ENCODE measurements around the gene PSD4. TPM values are rescaled to one million over a fixed set of nuclear protein-coding genes. Genes with fewer than 3 reads are reported as not detected.

The PSD4 gene
- total and polyA plus RNA-seq, 10 donors, result 43.9 to 154 (median 88.1) TPM

DNA sequence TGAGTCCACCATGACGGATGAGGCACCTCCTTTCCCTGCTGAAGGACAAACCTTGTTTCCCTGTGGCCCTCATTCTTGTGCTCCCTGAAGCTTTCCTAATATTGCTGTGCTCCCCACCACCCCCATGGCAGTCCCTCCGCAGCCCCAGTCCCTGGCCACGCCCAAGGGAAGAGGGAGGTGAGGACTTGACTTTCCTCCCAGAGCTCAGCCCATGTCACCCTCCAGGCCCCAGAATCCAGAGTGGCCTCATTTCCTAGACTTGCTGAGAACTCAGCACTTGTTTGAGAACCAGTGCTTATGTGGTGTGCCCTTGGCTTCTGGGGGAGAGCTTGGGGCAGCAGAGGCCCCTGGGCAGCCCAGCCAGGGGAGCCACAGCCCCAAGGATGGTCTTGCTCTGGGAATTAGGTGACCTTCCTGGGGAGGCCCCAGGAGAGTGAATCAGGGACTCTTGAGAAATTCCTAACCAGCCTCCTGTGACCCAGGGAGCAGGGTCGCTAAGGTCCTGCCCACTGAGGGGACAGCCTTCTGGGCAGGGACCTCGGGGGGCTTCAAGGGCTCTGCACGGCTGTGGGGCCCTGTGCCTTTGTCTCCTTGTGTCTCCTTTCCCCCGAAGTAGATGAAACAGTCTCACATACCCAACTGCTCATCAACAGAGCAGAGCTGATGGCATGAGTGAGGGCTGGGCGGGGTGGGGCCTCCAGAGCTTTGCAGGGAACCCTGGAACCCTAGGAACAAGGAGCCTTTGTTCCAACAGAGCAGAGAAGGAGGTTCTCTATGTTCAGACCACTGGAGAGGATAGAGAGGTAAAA lies 27.9 kb downstream of the PSD4 start:
- intact Hi-C loops (cut with DNase I; ENCODE audit: low total_unique reads), result loop anchor here (5.0 to 10.0 kb wide), 2 partner anchors 53 to 166 kb away; no protein-coding TSS in a partner anchor
- 90 to 95% (median 90%) methylated on average over 8 of the region's 8 CpGs for WGBS, 5 donors
- peak; percentile 76 for DNase-seq
- Histone ChIP-seq H3K27ac (no peak overlapping the region), H3K4me3 (no peak overlapping the region), H3K4me1 (peaks cover 3 to 42% (median 24%) of the 10 kb centered on the region in 6 donors), H3K27me3 (replicated peaks in 1 of 7) (no peaks in the 10 kb centered on the region), H3K9me3 (no peaks in the 10 kb centered on the region), H3K36me3 (peaks cover 0 to 66% (median 48%) of the 10 kb centered on the region in 6 donors)
- no peak for TF ChIP-seq POLR2A (IDR thresholded peaks at IDR 0.05)
- TF ChIP-seq POLR2AphosphoS5 (IDR thresholded peaks at IDR 0.05), result peak in 1 of 3 donors; percentile 30

DNA sequence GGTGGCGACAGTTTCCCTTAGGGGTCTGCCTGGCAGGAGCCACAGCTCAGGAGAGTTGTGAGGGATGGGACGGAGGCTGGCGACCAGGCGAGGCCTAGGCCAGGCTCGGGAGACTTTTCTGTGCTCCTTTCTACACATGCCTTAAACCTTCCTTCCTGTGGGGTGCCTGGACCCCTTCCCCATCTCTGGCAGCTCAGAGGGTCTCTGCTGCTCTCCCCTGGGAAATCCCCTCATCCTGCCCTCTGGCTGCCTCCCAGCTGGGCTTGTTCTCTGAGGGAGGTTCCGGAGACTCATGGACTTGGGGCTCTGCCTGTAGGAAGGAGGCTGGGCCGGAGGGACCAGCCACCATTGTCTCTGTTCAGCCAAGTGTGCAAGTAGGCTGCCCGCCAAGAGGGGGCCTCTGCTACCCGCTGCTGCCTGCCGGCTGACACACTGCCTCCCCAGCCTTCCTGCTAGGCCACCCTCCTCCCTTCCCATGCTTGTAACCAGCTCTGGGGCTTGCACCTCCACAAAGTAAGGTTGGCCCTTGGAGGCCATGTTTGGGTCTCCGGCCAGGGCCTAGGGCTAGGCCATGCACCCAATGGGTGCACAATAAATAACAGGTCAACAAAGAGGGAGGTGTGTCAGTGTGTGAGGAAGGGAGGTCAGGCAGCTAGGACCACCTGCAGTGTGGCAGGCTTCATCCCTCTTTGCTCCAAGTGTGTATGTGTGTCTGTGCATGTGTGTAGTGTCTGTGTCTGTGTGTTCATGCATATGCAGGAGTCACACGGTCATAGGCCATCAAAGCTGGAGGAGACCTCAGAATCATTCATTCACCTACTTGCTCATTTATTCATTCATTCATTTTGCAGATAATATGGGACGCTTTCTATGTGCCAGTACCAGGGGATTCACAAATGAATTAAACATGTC lies 28.8 kb downstream of the PSD4 start:
- no peak overlapping the region for H3K4me3 ChIP-seq
- intact Hi-C loops (cut with DNase I; ENCODE audit: low total_unique reads), result loop anchor here (5.0 to 10.0 kb wide), 2 partner anchors 52 to 165 kb away; no protein-coding TSS in a partner anchor
- peak overlapping the region in 1 of 8 donors; percentile 16 for H3K27ac ChIP-seq
- no peaks in the 10 kb centered on the region for H3K27me3 ChIP-seq (replicated peaks in 1 of 7)
- 72 to 88% (median 83%) methylated on average over 11 to 13 of the region's 13 CpGs for WGBS, 5 donors
- no peaks in the 10 kb centered on the region for H3K9me3 ChIP-seq
- TF ChIP-seq, protein P1, sequence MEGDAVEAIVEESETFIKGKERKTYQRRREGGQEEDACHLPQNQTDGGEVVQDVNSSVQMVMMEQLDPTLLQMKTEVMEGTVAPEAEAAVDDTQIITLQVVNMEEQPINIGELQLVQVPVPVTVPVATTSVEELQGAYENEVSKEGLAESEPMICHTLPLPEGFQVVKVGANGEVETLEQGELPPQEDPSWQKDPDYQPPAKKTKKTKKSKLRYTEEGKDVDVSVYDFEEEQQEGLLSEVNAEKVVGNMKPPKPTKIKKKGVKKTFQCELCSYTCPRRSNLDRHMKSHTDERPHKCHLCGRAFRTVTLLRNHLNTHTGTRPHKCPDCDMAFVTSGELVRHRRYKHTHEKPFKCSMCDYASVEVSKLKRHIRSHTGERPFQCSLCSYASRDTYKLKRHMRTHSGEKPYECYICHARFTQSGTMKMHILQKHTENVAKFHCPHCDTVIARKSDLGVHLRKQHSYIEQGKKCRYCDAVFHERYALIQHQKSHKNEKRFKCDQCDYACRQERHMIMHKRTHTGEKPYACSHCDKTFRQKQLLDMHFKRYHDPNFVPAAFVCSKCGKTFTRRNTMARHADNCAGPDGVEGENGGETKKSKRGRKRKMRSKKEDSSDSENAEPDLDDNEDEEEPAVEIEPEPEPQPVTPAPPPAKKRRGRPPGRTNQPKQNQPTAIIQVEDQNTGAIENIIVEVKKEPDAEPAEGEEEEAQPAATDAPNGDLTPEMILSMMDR (IDR thresholded peaks at IDR 0.05 in 8 of 11, conservative IDR thresholded peaks at IDR 0.05 in 3 of 11), result no peak
- TF ChIP-seq POLR2AphosphoS5 (IDR thresholded peaks at IDR 0.05), result peak; percentile 39 to 63 (median 44)
- peaks cover 3 to 42% (median 24%) of the 10 kb centered on the region in 6 donors for H3K4me1 ChIP-seq
- peak; percentile 78 for DNase-seq
- H3K36me3 ChIP-seq, result peaks cover 0 to 58% (median 40%) of the 10 kb centered on the region in 6 donors

DNA sequence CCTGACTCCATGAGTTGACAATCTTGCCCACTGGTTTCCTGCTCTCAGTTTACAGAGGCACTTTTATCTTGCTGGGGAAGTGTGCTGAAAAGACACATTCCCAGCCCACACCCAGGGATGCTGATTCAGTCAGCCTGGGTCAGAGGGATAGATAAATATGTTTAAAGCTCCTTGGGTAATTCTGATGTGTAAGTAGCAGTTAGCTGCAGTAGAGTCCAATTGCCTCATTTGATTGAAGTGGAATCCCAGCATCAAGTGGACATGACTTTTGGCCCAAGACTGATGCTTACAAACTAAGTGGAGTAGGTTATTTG lies 29.4 kb downstream of the PSD4 start:
- Histone ChIP-seq H3K36me3 (peaks cover 0 to 52% (median 35%) of the 10 kb centered on the region in 6 donors), H3K9me3 (no peaks in the 10 kb centered on the region), H3K4me3 (no peak overlapping the region), H3K27me3 (replicated peaks in 1 of 7) (no peaks in the 10 kb centered on the region), H3K27ac (no peak overlapping the region), H3K4me1 (peaks cover 2 to 40% (median 22%) of the 10 kb centered on the region in 6 donors)
- intact Hi-C loops (cut with DNase I; ENCODE audit: low total_unique reads), result loop anchor here (5.0 to 10.0 kb wide), 2 partner anchors 52 to 164 kb away; no protein-coding TSS in a partner anchor
- peak; percentile 8 for DNase-seq
- TF ChIP-seq POLR2A (IDR thresholded peaks at IDR 0.05) (no peak), POLR2AphosphoS5 (IDR thresholded peaks at IDR 0.05) (no peak)
- TF ChIP-seq, protein P1 (IDR thresholded peaks at IDR 0.05 in 8 of 11, conservative IDR thresholded peaks at IDR 0.05 in 3 of 11), result no peak

DNA sequence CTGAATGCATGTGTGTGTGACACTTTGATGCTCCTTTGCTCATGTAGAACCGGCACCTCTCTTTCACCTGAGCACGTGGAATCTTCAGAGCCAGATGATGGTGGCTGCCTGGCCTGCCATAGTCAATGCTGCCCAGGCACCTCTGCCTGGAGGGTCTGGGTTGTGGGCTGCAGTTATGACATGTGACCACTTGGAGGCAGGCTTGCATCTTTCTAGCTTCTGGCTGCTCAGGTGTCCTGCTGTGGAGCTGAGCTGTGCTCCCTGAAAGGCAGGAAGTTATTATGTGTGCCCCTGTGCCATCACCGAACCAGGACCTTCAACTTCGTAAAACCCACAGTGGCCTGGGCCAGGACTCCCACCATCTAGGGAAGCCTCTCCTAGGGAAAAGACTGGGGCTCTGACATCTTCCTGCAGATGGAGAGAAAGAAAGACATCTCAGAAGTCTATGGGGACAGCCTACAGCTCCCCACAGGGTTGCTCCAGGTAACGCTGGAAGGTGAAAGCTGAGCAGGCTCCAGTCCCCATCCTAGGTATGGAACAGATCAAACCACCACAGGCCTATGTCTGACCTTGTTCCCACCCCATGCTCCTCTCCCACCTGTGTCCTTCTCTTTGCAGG lies 30.2 kb downstream of the PSD4 start:
- Histone ChIP-seq H3K36me3 (peaks cover 0 to 43% (median 28%) of the 10 kb centered on the region in 6 donors), H3K4me1 (peaks cover 0 to 31% (median 14%) of the 10 kb centered on the region in 6 donors), H3K27me3 (replicated peaks in 1 of 7) (no peaks in the 10 kb centered on the region), H3K9me3 (no peaks in the 10 kb centered on the region), H3K27ac (peak overlapping the region in 5 of 8 donors; percentile 3 to 66 (median 60)), H3K4me3 (no peak overlapping the region)
- 12 to 23% (median 19%) methylated on average over 4 to 5 of the region's 5 CpGs for WGBS, 5 donors
- peak in 2 of 3 donors; percentile 68 to 72 for TF ChIP-seq POLR2AphosphoS5 (IDR thresholded peaks at IDR 0.05)
- TF ChIP-seq POLR2A (IDR thresholded peaks at IDR 0.05), result no peak
- TF ChIP-seq, protein P1 (IDR thresholded peaks at IDR 0.05 in 8 of 11, conservative IDR thresholded peaks at IDR 0.05 in 3 of 11), result peak; percentile 79 to 94 (median 88)
- DNase-seq, result peak; percentile 87
- intact Hi-C loops (cut with DNase I; ENCODE audit: low total_unique reads), result loop anchor here (5.0 to 10.0 kb wide), 2 partner anchors 51 to 163 kb away; no protein-coding TSS in a partner anchor
